ENCODE measurements around the gene APBB1.

APBB1 gene

GRCh38 chr11:6419009-6419631 lies at the start of gene APBB1:
APBB1 (minus strand) TSS chr11:6419094; CDS start chr11:6411347, 7,747 bp downstream.
- peak; percentile 45 for DNase-seq

- DNase-seq, result no peak
Observed at GRCh38 chr11:6459099-6459450, 40.2 kb upstream of the APBB1 start.

GRCh38 chr11:6458352-6459098 lies 39.6 kb upstream of the APBB1 start:
- DNase-seq, result no peak

GRCh38 chr11:6457581-6458320 lies 38.9 kb upstream of the APBB1 start:
- no peak for DNase-seq

GRCh38 chr11:6456361-6457073 lies 37.6 kb upstream of the APBB1 start:
- no peak for DNase-seq

GRCh38 chr11:6455070-6455469 lies 36.2 kb upstream of the APBB1 start:
- no peak for DNase-seq

GRCh38 chr11:6453152-6453551 lies 34.3 kb upstream of the APBB1 start:
- no peak for DNase-seq

- no peak for DNase-seq
Observed at GRCh38 chr11:6452219-6452618, 33.3 kb upstream of the APBB1 start.

- no peak for DNase-seq
Observed at GRCh38 chr11:6448574-6448973, 29.7 kb upstream of the APBB1 start.

GRCh38 chr11:6443269-6444003 lies 24.5 kb upstream of the APBB1 start:
- peak; percentile 71 for DNase-seq

- DNase-seq, result no peak
Observed at GRCh38 chr11:6442441-6442840, 23.5 kb upstream of the APBB1 start.

- DNase-seq, result no peak
Observed at GRCh38 chr11:6440906-6441358, 22.0 kb upstream of the APBB1 start, which contains the start of gene HPX. HPX (minus strand) TSS chr11:6440987; CDS start chr11:6440963, 24 bp downstream.

- DNase-seq, result peak; percentile 75
Observed at GRCh38 chr11:6438979-6439571, 20.2 kb upstream of the APBB1 start.

- peak; percentile 68 for DNase-seq
Observed at GRCh38 chr11:6437993-6438392, 19.1 kb upstream of the APBB1 start.

- no peak for DNase-seq
Observed at GRCh38 chr11:6437423-6437822, 18.5 kb upstream of the APBB1 start.

GRCh38 chr11:6433998-6434660 lies 15.2 kb upstream of the APBB1 start:
- no peak for DNase-seq

- no peak for DNase-seq
Observed at GRCh38 chr11:6431861-6432260, 13.0 kb upstream of the APBB1 start.

GRCh38 chr11:6427516-6427915 lies 8.6 kb upstream of the APBB1 start:
- DNase-seq, result no peak

GRCh38 chr11:6420677-6421076 lies 1.8 kb upstream of the APBB1 start:
- no peak for DNase-seq

- DNase-seq, result no peak
Observed at GRCh38 chr11:6418557-6419008, 311 bp downstream of the APBB1 start.

- no peak for DNase-seq
Observed at GRCh38 chr11:6417907-6418556, 862 bp downstream of the APBB1 start.
